HEK293T (cell line): ENCODE data around the gene FCHO2.

Experiments used
- CTCF ChIA-PET: fragments of 350-600 bp; formaldehyde crosslinking; extraction: SDS; loops from one replicate; lab custom pipeline; 2021; ENCODE audit warnings: antibody characterized with exemption, inconsistent platforms; lab: Yijun Ruan, JAX
- POLR2A ChIA-PET: fragments of 350-600 bp; formaldehyde crosslinking; extraction: SDS; loops from one replicate; lab custom pipeline; 2020; ENCODE audit warnings: antibody characterized with exemption, inconsistent platforms; lab: Yijun Ruan, JAX
- DNase-seq: peaks from one replicate; pipeline ENCODE4 v3.0.0; 2012; ENCODE audit warnings: mixed read lengths; ENCODE audit errors: extremely low spot score
- ARNT ChIP-seq: fragments of 450-650 bp; IDR thresholded peaks from 2 replicates; pipeline ENCODE4 v1.6.1; 2017; ENCODE audit warnings: mild to moderate bottlenecking
- BHLHE40 ChIP-seq: fragments of 450-650 bp; IDR thresholded peaks from 2 replicates; pipeline ENCODE4 v1.6.1; 2016; ENCODE audit warnings: mild to moderate bottlenecking, moderate library complexity, borderline replicate concordance
- CTBP1 ChIP-seq: fragments of 450-650 bp; IDR thresholded peaks from 2 replicates; pipeline ENCODE4 v1.6.1; 2016; ENCODE audit warnings: borderline replicate concordance
- ELF4 ChIP-seq: fragments of 450-650 bp; IDR thresholded peaks from 2 replicates; pipeline ENCODE4 v1.6.1; 2017; ENCODE audit warnings: antibody characterized with exemption
- FOXA1 ChIP-seq: fragments of 450-650 bp; IDR thresholded peaks from 2 replicates; pipeline ENCODE4 v1.6.1; 2016; ENCODE audit warnings: mild to moderate bottlenecking
- FOXK2 ChIP-seq: fragments of 450-650 bp; IDR thresholded peaks from 2 replicates; pipeline ENCODE4 v1.6.1; 2016; ENCODE audit warnings: mild to moderate bottlenecking
- FOXM1 ChIP-seq: fragments of 450-650 bp; IDR thresholded peaks from 2 replicates; pipeline ENCODE4 v1.6.1; 2017; ENCODE audit warnings: mild to moderate bottlenecking, borderline replicate concordance
- HDGF ChIP-seq: fragments of 450-650 bp; IDR thresholded peaks from 2 replicates; pipeline ENCODE4 v1.6.1; 2017; ENCODE audit warnings: antibody characterized with exemption, borderline replicate concordance
- L3MBTL2 ChIP-seq: fragments of 450-650 bp; conservative IDR thresholded peaks from 2 replicates; pipeline ENCODE4 v1.6.1; 2016; ENCODE audit warnings: mild to moderate bottlenecking
- LEF1 ChIP-seq: fragments of 450-650 bp; IDR thresholded peaks from 2 replicates; pipeline ENCODE4 v1.6.1; 2017; ENCODE audit warnings: mild to moderate bottlenecking, borderline replicate concordance
- NFRKB ChIP-seq: fragments of 450-650 bp; IDR thresholded peaks from 2 replicates; pipeline ENCODE4 v1.6.1; 2016; ENCODE audit warnings: mild to moderate bottlenecking, moderate library complexity
- PKNOX1 ChIP-seq: fragments of 450-650 bp; IDR thresholded peaks from 2 replicates; pipeline ENCODE4 v1.6.1; 2016
- SP1 ChIP-seq: fragments of 450-650 bp; IDR thresholded peaks from 2 replicates; pipeline ENCODE4 v1.6.1; 2017
- SUZ12 ChIP-seq: fragments of 450-650 bp; IDR thresholded peaks from 2 replicates; pipeline ENCODE4 v1.6.1; 2016; ENCODE audit warnings: mild to moderate bottlenecking
- TARDBP ChIP-seq: fragments of 450-650 bp; IDR thresholded peaks from 2 replicates; pipeline ENCODE4 v1.6.1; 2016
- ZNF384 ChIP-seq: fragments of 450-650 bp; IDR thresholded peaks from 2 replicates; pipeline ENCODE4 v1.6.1; 2016

Gene FCHO2

GRCh38 chr5:73137563-73138530 lies 182.0 kb downstream of the FCHO2 start:
- ChIA-PET CTCF (interaction anchor here (0.5 kb wide), 1 partner anchor 379 kb away, joined by 13 read pairs; no protein-coding TSS in a partner anchor), POLR2A (no interaction called here)
- no peak for TF ChIP-seq ARNT
- TF ChIP-seq FOXK2 = no peak
- no peak for TF ChIP-seq PKNOX1
- no peak for TF ChIP-seq HDGF
- no peak for TF ChIP-seq CTBP1
- TF ChIP-seq TARDBP = no peak
- no peak for TF ChIP-seq NFRKB
- TF ChIP-seq LEF1 = no peak
- TF ChIP-seq BHLHE40 = no peak
- no peak for TF ChIP-seq FOXA1
- no peak for TF ChIP-seq ZNF384
- TF ChIP-seq L3MBTL2 = no peak
- no peak for TF ChIP-seq FOXM1
- TF ChIP-seq ELF4 = no peak
- TF ChIP-seq SP1 = no peak
- TF ChIP-seq SUZ12 = no peak
- no peak for DNase-seq

GRCh38 chr5:73139485-73139884 lies 183.6 kb downstream of the FCHO2 start:
- CTCF ChIA-PET = no interaction called here
- POLR2A ChIA-PET = no interaction called here
- TF ChIP-seq SP1 (no peak), PKNOX1 (no peak), SUZ12 (no peak), FOXK2 (no peak), NFRKB (no peak)
- no peak for DNase-seq
